ENCODE results near the gene IL1RAPL1. TPM values are rescaled to one million over a fixed set of nuclear protein-coding genes. Genes with fewer than 3 reads are reported as not detected.

Gene IL1RAPL1
- total RNA-seq, 3 donors from 2014 or later, result 0.16 to 0.44 TPM; not detected in 1

- Histone ChIP-seq H3K9me3 (no peaks in the 10 kb centered on the region), H3K4me1 (no peaks in the 10 kb centered on the region), H3K27ac (no peak overlapping the region), H3K4me3 (no peak overlapping the region), H3K27me3 (peaks cover 0 to 22% of the 10 kb centered on the region in 2 donors), H3K36me3 (no peaks in the 10 kb centered on the region)
- intact Hi-C loops (cut with DNase I; ENCODE audit: low total_unique reads), result no loop called here
- DNase-seq (ENCODE audit: low spot score in 2 of 2), result no peak
- TF ChIP-seq POLR2A (IDR thresholded peaks at IDR 0.05) (no peak), POLR2AphosphoS5 (IDR thresholded peaks at IDR 0.05) (no peak)
- TF ChIP-seq, protein P1, sequence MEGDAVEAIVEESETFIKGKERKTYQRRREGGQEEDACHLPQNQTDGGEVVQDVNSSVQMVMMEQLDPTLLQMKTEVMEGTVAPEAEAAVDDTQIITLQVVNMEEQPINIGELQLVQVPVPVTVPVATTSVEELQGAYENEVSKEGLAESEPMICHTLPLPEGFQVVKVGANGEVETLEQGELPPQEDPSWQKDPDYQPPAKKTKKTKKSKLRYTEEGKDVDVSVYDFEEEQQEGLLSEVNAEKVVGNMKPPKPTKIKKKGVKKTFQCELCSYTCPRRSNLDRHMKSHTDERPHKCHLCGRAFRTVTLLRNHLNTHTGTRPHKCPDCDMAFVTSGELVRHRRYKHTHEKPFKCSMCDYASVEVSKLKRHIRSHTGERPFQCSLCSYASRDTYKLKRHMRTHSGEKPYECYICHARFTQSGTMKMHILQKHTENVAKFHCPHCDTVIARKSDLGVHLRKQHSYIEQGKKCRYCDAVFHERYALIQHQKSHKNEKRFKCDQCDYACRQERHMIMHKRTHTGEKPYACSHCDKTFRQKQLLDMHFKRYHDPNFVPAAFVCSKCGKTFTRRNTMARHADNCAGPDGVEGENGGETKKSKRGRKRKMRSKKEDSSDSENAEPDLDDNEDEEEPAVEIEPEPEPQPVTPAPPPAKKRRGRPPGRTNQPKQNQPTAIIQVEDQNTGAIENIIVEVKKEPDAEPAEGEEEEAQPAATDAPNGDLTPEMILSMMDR (IDR thresholded peaks at IDR 0.05), result no peak
These were observed 1303.5 kb downstream of the IL1RAPL1 start for GRCh38 chrX:29890646-29891200.

- Histone ChIP-seq H3K36me3 (no peaks in the 10 kb centered on the region), H3K4me1 (no peaks in the 10 kb centered on the region), H3K27ac (no peak overlapping the region), H3K4me3 (no peak overlapping the region), H3K9me3 (no peaks in the 10 kb centered on the region), H3K27me3 (no peaks in the 10 kb centered on the region)
- TF ChIP-seq POLR2AphosphoS5 (IDR thresholded peaks at IDR 0.05), result no peak
- no peak for TF ChIP-seq POLR2A (IDR thresholded peaks at IDR 0.05)
- TF ChIP-seq, protein P1 (IDR thresholded peaks at IDR 0.05), result no peak
- intact Hi-C loops (cut with DNase I; ENCODE audit: low total_unique reads), result no loop called here
- no peak for DNase-seq (ENCODE audit: low spot score in 2 of 2)
These were observed 1314.8 kb downstream of the IL1RAPL1 start for GRCh38 chrX:29902004-29902403.

DNA sequence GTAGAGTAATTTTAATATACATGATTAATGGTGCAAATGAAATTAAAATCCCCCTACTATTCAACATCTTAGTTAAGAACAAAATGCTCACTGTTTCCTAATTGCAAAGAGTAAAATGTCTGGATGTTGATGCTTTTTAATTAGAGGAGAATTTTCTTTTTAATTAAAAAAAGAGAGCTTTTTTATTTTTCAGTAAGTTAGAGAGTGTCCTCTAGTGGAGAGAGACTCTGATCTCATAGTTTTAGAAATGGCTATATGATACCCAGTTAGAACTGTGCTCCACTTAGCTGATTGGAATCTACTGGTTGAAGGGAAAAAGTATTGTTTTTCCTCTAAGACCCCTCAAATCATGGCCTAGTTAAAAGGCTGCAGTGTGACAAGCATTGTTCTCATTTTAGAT lies 1316.1 kb downstream of the IL1RAPL1 start:
- no peaks in the 10 kb centered on the region for H3K9me3 ChIP-seq
- intact Hi-C loops (cut with DNase I; ENCODE audit: low total_unique reads), result no loop called here
- TF ChIP-seq, protein P1 (IDR thresholded peaks at IDR 0.05), result no peak
- no peak for TF ChIP-seq POLR2A (IDR thresholded peaks at IDR 0.05)
- TF ChIP-seq POLR2AphosphoS5 (IDR thresholded peaks at IDR 0.05), result no peak

DNA sequence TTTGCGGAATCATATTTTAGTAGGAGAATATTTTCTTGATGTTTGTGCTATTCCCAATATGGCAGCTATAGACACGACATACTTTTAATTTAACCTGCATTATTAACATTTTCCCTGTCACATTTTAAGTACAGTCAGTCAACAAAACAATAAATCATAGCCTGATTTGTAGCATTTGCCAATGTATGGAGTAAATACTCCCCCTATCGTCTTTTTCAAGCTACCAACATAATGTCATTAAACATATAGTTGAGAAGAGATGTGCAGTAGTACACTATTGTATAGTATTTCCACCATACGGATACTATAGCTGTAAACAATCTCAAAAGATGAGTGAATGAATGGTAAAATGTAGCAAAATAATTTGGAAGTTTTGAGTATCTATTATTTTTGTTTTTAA lies 1324.4 kb downstream of the IL1RAPL1 start:
- no peaks in the 10 kb centered on the region for H3K36me3 ChIP-seq
- H3K4me3 ChIP-seq, result no peak overlapping the region
- peaks cover 0 to 6% of the 10 kb centered on the region in 2 donors for H3K27me3 ChIP-seq
- H3K4me1 ChIP-seq, result no peaks in the 10 kb centered on the region
- no peak for DNase-seq (ENCODE audit: low spot score in 2 of 2)
- no peaks in the 10 kb centered on the region for H3K9me3 ChIP-seq
- H3K27ac ChIP-seq, result no peak overlapping the region
- intact Hi-C loops (cut with DNase I; ENCODE audit: low total_unique reads), result no loop called here
- TF ChIP-seq POLR2A (IDR thresholded peaks at IDR 0.05) (no peak), POLR2AphosphoS5 (IDR thresholded peaks at IDR 0.05) (no peak)
- TF ChIP-seq, protein P1 (IDR thresholded peaks at IDR 0.05), result no peak

More for the DNA sequence above, 1316.1 kb downstream of the IL1RAPL1 start:
- peaks cover 0 to 3% of the 10 kb centered on the region in 2 donors for H3K27me3 ChIP-seq
- H3K4me1 ChIP-seq, result no peaks in the 10 kb centered on the region
- DNase-seq (ENCODE audit: low spot score in 2 of 2), result no peak
- H3K4me3 ChIP-seq, result no peak overlapping the region
- no peak overlapping the region for H3K27ac ChIP-seq
- H3K36me3 ChIP-seq, result no peaks in the 10 kb centered on the region

GRCh38 chrX:29913647-29914046 lies 1326.4 kb downstream of the IL1RAPL1 start:
- no peak for TF ChIP-seq POLR2AphosphoS5 (IDR thresholded peaks at IDR 0.05)
- TF ChIP-seq, protein P1 (IDR thresholded peaks at IDR 0.05), result no peak
- TF ChIP-seq POLR2A (IDR thresholded peaks at IDR 0.05), result no peak
- Histone ChIP-seq H3K27me3 (peaks cover 0 to 3% of the 10 kb centered on the region in 2 donors), H3K4me3 (no peak overlapping the region), H3K27ac (no peak overlapping the region), H3K9me3 (no peaks in the 10 kb centered on the region), H3K4me1 (no peaks in the 10 kb centered on the region), H3K36me3 (no peaks in the 10 kb centered on the region)
- no peak for DNase-seq (ENCODE audit: low spot score in 2 of 2)
- intact Hi-C loops (cut with DNase I; ENCODE audit: low total_unique reads), result no loop called here

Data from breast epithelium (tissue), 4 donors.